CD4-positive, alpha-beta T cell treated with Interleukin-17A for 4 hours (primary cell): ENCODE data around the gene BRSK2.

Experiments
- DNase-seq: peaks from one replicate; pipeline ENCODE4 v3.0.0-alpha.2; 2020; ENCODE audit warnings: mixed read lengths

Gene BRSK2

GRCh38 chr11:1377231-1377780, 12.4 kb upstream of the BRSK2 start:
- DNase-seq, result no peak

GRCh38 chr11:1381793-1382425, 7.8 kb upstream of the BRSK2 start:
- DNase-seq, result no peak

GRCh38 chr11:1382429-1382828, 7.3 kb upstream of the BRSK2 start:
- no peak for DNase-seq

GRCh38 chr11:1382831-1383607, 6.7 kb upstream of the BRSK2 start:
- DNase-seq, result peak; percentile 85

GRCh38 chr11:1384199-1384970, 5.3 kb upstream of the BRSK2 start:
- DNase-seq, result no peak

- no peak for DNase-seq
Observed at GRCh38 chr11:1387521-1387920, 2.2 kb upstream of the BRSK2 start.

GRCh38 chr11:1387961-1388762, 1.6 kb upstream of the BRSK2 start:
- no peak for DNase-seq

GRCh38 chr11:1388763-1389102, 1.0 kb upstream of the BRSK2 start:
- DNase-seq, result no peak

- DNase-seq, result peak; percentile 96
Observed at GRCh38 chr11:1389103-1389931, 417 bp upstream of the BRSK2 start.

GRCh38 chr11:1390569-1391164, 933 bp downstream of the BRSK2 start:
- DNase-seq, result no peak

- peak; percentile 9 for DNase-seq
Observed at GRCh38 chr11:1391165-1392075, 1.7 kb downstream of the BRSK2 start.

- no peak for DNase-seq
Observed at GRCh38 chr11:1392111-1392510, 2.4 kb downstream of the BRSK2 start.

GRCh38 chr11:1392561-1392960, 2.8 kb downstream of the BRSK2 start:
- DNase-seq, result no peak

- DNase-seq, result no peak
Observed at GRCh38 chr11:1393038-1393710, 3.4 kb downstream of the BRSK2 start.

- no peak for DNase-seq
Observed at GRCh38 chr11:1394936-1395772, 5.4 kb downstream of the BRSK2 start.

GRCh38 chr11:1395773-1396374, 6.1 kb downstream of the BRSK2 start:
- no peak for DNase-seq

- no peak for DNase-seq
Observed at GRCh38 chr11:1396375-1396841, 6.7 kb downstream of the BRSK2 start.
